Calu3 (cell line): ENCODE data around the gene MAPK8IP3. TPM values are rescaled to one million over a fixed set of nuclear protein-coding genes. Genes with fewer than 3 reads are reported as not detected.

Experiments used
- BruUV-seq: library from RNA; stranded (reverse); fragments of 400-500 nt; replicated peaks from 2 replicates; lab custom pipeline; 2021; lab: Mats Ljungman, UMichigan
- CTCF ChIA-PET: fragments of 300-600 bp; sonication (Branson Sonifier 250); formaldehyde crosslinking; loops from one replicate; lab custom pipeline; 2022; ENCODE audit warnings: antibody characterized with exemption; lab: Charles Lee
- DNase-seq: peaks from one replicate; pipeline ENCODE4 v3.0.0; 2022
- H3K27ac Mint-ChIP-seq: one replicate; pipeline ENCODE4 v1.8.0; 2022; ENCODE audit warnings: mixed read lengths; ENCODE audit not compliant: unreplicated experiment
- H3K27me3 Mint-ChIP-seq: one replicate; pipeline ENCODE4 v1.8.0; 2022; ENCODE audit warnings: mixed read lengths; ENCODE audit not compliant: unreplicated experiment
- H3K36me3 Mint-ChIP-seq: one replicate; pipeline ENCODE4 v1.8.0; 2022; ENCODE audit warnings: mild to moderate bottlenecking, moderate library complexity, mixed read lengths; ENCODE audit not compliant: insufficient read depth, unreplicated experiment
- H3K4me1 Mint-ChIP-seq: one replicate; pipeline ENCODE4 v1.8.0; 2022; ENCODE audit warnings: mild to moderate bottlenecking, low read depth, mixed read lengths; ENCODE audit not compliant: unreplicated experiment
- H3K4me3 Mint-ChIP-seq: one replicate; pipeline ENCODE4 v1.8.0; 2022; ENCODE audit warnings: mild to moderate bottlenecking, low read depth, moderate library complexity, mixed read lengths; ENCODE audit not compliant: unreplicated experiment
- H3K9me3 Mint-ChIP-seq: one replicate; pipeline ENCODE4 v1.8.0; 2022; ENCODE audit warnings: low read depth, mixed read lengths; ENCODE audit not compliant: unreplicated experiment
- intact Hi-C: fragments of 100-400 bp; cut with micrococcal nuclease; formaldehyde crosslinking; loops from one replicate; pipeline ENCODE4 v1.10.0; 2022; ENCODE audit not compliant: unreplicated experiment
- total RNA-seq: library from RNA; stranded (reverse); gene quantifications from 2 replicates; pipeline ENCODE4 v1.2.3, GENCODE V29; 2022
- TF ChIP-seq, protein P1 (sequence below): fragments of 200-600 bp; IDR thresholded peaks from one replicate; pipeline ENCODE4 v1.8.0; 2022; ENCODE audit warnings: antibody characterized with exemption; ENCODE audit not compliant: unreplicated experiment

MAPK8IP3 gene
- total RNA-seq, 1 experiment from 2014 or later = 110 TPM

DNA sequence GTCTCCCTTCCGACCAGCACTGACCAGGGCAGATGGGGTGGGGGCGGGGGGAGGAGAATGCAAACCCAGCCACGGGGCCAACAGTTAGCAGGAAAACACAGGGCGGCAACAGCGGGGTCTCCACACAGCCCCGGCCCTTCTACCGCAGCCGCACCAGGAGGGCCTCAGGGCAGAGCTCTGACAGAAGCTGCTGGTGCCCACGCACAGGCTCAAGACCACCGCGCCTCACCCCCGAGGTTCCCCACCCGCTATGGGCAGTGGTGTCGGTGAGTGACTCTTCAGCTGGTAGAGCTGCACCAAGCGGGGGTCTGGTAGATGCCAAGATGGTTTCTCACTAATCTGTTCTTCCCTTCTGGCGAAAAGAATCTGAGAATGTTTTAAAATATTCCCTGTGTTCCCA lies 104.5 kb downstream of the MAPK8IP3 start:
- H3K27ac Mint-ChIP-seq = no peak overlapping the region
- intact Hi-C loops = no loop called here
- no peaks in the 10 kb centered on the region for H3K4me1 Mint-ChIP-seq
- DNase-seq = no peak
- H3K4me3 Mint-ChIP-seq = no peak overlapping the region
- BruUV-seq = no TSS peak
- H3K9me3 Mint-ChIP-seq = no peaks in the 10 kb centered on the region
- no peaks in the 10 kb centered on the region for H3K27me3 Mint-ChIP-seq
- TF ChIP-seq, protein P1, sequence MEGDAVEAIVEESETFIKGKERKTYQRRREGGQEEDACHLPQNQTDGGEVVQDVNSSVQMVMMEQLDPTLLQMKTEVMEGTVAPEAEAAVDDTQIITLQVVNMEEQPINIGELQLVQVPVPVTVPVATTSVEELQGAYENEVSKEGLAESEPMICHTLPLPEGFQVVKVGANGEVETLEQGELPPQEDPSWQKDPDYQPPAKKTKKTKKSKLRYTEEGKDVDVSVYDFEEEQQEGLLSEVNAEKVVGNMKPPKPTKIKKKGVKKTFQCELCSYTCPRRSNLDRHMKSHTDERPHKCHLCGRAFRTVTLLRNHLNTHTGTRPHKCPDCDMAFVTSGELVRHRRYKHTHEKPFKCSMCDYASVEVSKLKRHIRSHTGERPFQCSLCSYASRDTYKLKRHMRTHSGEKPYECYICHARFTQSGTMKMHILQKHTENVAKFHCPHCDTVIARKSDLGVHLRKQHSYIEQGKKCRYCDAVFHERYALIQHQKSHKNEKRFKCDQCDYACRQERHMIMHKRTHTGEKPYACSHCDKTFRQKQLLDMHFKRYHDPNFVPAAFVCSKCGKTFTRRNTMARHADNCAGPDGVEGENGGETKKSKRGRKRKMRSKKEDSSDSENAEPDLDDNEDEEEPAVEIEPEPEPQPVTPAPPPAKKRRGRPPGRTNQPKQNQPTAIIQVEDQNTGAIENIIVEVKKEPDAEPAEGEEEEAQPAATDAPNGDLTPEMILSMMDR = no peak
- peaks cover 33% of the 10 kb centered on the region for H3K36me3 Mint-ChIP-seq
- CTCF ChIA-PET = no interaction called here

DNA sequence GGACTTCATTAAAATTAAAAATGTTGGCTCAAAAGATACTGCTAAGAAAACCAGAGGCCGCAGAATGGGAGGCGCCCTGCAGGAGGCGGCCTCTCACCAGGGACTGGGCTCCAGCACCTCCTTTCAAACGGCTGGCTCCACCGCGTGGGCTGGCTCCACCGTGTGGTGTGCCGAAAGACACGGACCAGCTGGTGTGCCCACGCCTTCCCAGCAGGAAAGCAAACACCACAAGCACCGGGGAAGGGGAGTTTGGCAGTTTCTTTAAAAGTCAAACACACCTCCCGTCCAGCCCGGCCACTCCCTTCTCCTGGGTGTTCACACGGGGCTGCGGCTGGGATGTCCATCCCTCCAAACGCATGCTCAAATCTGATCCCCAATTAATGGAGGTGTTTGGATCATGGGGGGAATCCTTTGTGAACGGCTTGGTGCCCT lies 106.8 kb downstream of the MAPK8IP3 start:
- intact Hi-C loops = no loop called here
- Mint-ChIP-seq H3K27ac (no peak overlapping the region), H3K9me3 (no peaks in the 10 kb centered on the region), H3K4me3 (no peak overlapping the region), H3K36me3 (peaks cover 41% of the 10 kb centered on the region), H3K4me1 (no peaks in the 10 kb centered on the region), H3K27me3 (no peaks in the 10 kb centered on the region)
- BruUV-seq = no TSS peak
- TF ChIP-seq, protein P1 = peak; percentile 56
- CTCF ChIA-PET = no interaction called here
- DNase-seq = peak; percentile 61

DNA sequence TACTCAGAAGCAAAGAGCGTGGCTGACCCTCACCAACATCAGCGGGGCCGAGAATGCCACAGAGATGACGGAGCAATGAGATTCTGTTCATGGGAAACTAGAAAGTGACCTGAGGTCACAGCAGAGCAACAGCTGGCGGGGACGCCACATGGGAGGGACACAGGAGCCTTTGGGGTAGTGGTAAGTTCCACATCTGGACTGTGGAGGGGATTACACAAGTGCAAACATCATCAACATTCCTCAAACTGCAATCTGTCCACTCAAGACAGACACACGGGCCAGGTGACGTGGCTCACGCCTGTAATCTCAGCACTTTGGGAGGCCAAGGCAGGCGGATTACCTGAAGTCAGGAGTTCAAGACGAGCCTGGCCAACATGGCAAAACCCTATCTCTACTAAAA lies 109.5 kb downstream of the MAPK8IP3 start:
- no TSS peak for BruUV-seq
- TF ChIP-seq, protein P1 = no peak
- no peaks in the 10 kb centered on the region for H3K9me3 Mint-ChIP-seq
- H3K36me3 Mint-ChIP-seq = peaks cover 34% of the 10 kb centered on the region
- no peak overlapping the region for H3K27ac Mint-ChIP-seq
- H3K27me3 Mint-ChIP-seq = no peaks in the 10 kb centered on the region
- H3K4me3 Mint-ChIP-seq = no peak overlapping the region
- CTCF ChIA-PET = interaction anchor here (0.6 kb wide), 1 partner anchor 50 kb away, joined by 4 read pairs; no protein-coding TSS in a partner anchor
- intact Hi-C loops = no loop called here
- H3K4me1 Mint-ChIP-seq = no peaks in the 10 kb centered on the region
- no peak for DNase-seq

DNA sequence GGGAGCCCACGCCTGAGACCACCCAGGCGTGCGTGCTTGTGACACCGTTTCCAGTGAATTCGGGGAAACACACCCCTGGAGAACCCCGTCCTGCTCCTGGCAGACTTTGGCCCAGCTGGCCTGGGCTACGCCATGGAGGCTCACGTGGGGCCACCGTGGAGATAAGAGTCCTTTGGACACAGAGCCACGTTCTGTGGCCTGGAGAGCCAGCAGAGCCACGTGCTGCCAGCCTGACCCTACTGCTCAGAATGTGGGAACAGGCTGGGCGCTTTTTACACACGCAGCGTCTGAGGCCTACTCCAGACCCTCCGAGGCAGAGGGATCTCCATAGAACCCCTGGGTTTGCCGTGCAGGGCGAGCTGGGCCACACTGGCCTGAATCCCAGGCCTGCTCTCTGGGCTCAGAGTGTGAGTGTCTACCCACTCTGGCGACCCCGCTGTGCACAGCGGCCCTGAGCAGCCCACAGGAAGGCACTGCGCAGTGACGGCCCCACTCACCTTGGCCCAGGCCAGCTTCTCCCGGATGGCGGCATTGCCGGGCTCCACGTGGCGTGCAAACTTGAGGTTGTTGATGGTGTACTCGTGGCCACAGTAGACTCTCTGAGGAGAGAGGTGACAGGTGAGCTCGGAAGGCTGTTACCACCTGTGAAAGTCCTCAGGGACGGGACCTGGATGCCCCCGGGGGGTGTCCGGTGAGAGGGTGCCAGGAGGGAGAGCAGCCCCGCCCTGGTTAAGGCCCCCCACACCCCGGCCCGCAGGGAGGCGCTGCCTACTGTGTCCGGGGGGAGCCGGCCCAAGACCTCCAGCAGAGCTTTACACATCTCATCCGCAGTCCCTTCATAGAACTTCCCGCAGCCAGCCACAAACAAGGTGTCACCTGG lies 110.6 kb downstream of the MAPK8IP3 start:
- BruUV-seq = no TSS peak

More for the DNA sequence above, 110.6 kb downstream of the MAPK8IP3 start:
- Mint-ChIP-seq H3K27me3 (no peaks in the 10 kb centered on the region), H3K4me1 (no peaks in the 10 kb centered on the region), H3K36me3 (peaks cover 36% of the 10 kb centered on the region), H3K27ac (no peak overlapping the region), H3K4me3 (no peak overlapping the region), H3K9me3 (no peaks in the 10 kb centered on the region)
- intact Hi-C loops = no loop called here
- no peak for DNase-seq
- TF ChIP-seq, protein P1 = no peak
- CTCF ChIA-PET = no interaction called here
